GM23248 (cell line): Measurements from ENCODE around the gene ASB10.

Experiments
- EZH2 ChIP-seq: fragments of 200-600 bp; sonication (generic); IDR thresholded peaks from 2 replicates; pipeline ENCODE4 v1.6.1; 2018; ENCODE audit warnings: antibody characterized with exemption, mild to moderate bottlenecking; ENCODE audit not compliant: insufficient read depth, poor library complexity, severe bottlenecking
- EZH2phosphoT487 ChIP-seq: fragments of 200-600 bp; sonication (generic); IDR thresholded peaks from 2 replicates; pipeline ENCODE4 v1.6.1; 2018; ENCODE audit warnings: antibody characterized with exemption, moderate library complexity, mild to moderate bottlenecking, low read depth; ENCODE audit not compliant: insufficient read depth

DNA sequence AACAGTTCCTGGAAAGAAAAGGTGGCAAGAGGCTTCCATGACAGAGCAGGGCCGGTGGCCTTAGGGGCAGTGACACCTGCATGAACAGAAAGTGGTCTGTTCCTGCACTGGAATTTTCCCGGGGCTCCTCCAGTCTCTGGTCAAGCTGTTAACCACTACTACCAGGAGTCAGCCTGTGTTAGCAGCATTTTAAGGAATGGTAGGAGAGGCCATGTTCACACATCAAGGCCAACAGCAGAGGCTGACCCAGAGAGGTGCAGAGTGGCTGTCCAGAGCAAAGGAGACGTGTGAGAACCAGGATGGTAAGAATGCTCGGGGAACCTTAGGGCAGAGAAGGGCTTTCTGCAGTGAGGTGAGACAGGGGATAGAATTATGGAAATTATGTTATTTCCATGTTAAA, 14.7 kb upstream of the ASB10 start:
- TF ChIP-seq EZH2, result no peak
- TF ChIP-seq EZH2phosphoT487, result no peak
